GM12875 (cell line): ENCODE results near the gene APBA2.
"Not testable (repeated sequence)": the region's sequence is repeated elsewhere in the genome, so short reads cannot be mapped to it uniquely, and the experiment has no call there.

Experiments
- H3K4me3 ChIP-seq: one replicate; pipeline ENCODE4 v1.5.1; 2011; ENCODE audit warnings: low read depth, low read length, control low read depth
- TF ChIP-seq, protein P1 (sequence below): IDR thresholded peaks from 2 replicates; pipeline ENCODE4 v1.5.1; 2011; ENCODE audit warnings: low read depth, mild to moderate bottlenecking, control low read depth, inconsistent platforms, low read length, moderate library complexity, borderline replicate concordance; ENCODE audit not compliant: insufficient read depth

The APBA2 gene

DNA sequence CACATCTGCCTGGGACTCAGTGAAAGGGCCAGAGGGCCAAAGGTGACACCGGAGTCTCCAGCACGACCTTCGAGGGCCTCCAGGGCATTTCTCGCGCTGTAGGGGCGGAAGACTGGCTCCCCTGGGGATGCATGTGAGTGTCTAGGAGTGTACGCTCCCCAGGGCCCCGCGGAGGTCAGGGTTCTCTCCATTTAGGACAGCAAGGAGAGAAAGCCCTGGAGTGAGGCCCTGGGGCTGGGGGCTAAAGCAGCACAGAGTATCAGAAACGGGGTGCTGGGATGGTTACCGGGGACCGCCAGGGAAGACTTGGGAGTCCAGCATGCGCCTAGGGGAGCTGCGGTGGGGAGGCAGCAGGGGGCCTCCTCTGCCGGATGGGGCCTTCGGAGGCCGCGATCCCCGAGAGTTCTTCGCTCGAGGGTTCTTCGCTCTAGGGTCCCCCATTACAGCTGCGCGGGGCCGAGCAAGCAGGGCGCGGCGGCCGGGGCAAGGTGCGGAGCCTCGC lies 595 bp upstream of the APBA2 start:
- TF ChIP-seq, protein P1, sequence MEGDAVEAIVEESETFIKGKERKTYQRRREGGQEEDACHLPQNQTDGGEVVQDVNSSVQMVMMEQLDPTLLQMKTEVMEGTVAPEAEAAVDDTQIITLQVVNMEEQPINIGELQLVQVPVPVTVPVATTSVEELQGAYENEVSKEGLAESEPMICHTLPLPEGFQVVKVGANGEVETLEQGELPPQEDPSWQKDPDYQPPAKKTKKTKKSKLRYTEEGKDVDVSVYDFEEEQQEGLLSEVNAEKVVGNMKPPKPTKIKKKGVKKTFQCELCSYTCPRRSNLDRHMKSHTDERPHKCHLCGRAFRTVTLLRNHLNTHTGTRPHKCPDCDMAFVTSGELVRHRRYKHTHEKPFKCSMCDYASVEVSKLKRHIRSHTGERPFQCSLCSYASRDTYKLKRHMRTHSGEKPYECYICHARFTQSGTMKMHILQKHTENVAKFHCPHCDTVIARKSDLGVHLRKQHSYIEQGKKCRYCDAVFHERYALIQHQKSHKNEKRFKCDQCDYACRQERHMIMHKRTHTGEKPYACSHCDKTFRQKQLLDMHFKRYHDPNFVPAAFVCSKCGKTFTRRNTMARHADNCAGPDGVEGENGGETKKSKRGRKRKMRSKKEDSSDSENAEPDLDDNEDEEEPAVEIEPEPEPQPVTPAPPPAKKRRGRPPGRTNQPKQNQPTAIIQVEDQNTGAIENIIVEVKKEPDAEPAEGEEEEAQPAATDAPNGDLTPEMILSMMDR: no peak
- H3K4me3 ChIP-seq: no peak overlapping the region

DNA sequence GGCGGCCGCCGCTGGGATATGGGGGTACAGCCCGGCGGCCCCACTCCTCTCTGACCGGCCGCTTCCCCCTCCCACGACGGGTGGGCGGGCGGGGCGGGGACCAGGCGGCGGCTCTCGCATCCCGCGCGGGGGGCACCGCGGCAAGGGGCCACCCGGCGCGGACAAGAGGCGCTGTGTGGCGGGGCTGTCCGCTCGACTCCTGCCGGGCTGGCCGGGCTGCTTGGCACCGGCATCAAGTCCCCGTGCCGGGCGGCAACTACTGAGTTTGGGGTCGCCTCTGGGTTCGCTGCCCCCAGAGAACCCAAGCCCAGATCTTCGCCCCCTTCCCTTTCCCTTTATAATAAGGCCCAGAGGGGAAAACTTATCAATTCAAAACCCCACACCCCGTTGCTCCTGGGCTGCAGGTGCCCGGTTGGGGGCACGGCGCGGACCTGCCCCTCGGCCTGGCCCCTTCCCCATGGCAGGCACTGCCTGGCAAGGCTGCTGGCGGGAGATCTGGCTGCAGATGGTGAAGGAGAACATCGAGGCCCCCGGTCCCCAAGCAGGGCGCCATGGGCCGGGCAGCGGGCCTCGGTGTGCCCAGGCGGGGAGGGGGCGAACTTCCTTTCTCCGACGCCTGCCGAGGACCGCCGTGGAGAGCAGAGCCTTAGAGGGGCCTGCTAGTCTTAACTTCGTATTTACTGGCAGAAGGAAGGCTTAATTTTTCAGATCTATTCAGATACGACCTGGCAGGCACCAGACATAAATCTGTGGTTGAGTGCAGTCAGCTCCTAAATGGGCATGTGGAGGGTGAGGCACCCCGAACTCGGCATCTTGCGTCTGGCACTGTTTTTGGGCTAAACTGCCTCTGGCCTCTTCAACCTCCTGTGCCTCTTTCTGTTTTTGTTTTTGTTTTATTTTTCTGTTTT lies 911 bp downstream of the APBA2 start:
- TF ChIP-seq, protein P1: no peak
- H3K4me3 ChIP-seq: no peak overlapping the region

DNA sequence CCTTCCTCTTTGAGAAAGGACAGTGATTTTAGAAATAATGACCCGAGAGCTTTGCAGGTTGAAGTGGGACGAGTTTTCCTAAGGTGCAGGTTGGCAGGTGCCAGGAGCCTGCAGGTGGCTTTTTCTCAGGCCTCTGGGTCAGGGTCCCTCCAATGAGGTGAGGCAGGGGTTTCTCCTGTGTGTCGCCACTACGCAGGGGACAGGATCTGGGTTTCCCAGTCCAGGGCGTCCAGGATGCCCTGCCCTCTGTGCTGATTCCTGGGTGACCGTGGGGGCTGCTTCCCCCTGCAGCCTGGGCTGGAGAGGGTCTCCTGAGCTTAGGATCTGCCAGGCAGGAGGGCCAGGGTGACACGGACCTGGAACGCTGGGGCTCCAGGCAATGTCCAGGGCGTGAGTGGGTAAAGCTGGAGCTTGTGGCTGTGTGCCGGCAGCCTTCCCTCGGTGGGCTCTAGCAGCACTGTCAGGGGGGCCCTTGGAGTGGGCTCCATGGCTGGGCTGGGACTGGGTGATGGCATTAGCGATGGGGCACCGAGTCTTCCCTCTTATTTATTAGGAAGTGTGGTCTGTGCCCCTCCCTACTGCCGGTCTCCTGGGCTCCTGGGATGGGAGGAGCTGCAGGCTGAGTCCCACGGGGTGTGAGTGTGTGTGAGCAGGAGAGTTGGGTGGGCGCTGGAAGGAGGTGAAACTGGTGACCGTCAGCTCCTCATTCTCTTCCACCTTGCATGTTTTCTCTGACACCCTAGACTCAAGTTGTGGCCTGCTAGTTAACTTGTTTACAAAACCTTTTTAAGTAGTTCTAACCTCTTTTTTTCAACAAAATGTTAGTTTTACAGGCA lies 1.8 kb downstream of the APBA2 start:
- H3K4me3 ChIP-seq: no peak overlapping the region
- TF ChIP-seq, protein P1: no peak

DNA sequence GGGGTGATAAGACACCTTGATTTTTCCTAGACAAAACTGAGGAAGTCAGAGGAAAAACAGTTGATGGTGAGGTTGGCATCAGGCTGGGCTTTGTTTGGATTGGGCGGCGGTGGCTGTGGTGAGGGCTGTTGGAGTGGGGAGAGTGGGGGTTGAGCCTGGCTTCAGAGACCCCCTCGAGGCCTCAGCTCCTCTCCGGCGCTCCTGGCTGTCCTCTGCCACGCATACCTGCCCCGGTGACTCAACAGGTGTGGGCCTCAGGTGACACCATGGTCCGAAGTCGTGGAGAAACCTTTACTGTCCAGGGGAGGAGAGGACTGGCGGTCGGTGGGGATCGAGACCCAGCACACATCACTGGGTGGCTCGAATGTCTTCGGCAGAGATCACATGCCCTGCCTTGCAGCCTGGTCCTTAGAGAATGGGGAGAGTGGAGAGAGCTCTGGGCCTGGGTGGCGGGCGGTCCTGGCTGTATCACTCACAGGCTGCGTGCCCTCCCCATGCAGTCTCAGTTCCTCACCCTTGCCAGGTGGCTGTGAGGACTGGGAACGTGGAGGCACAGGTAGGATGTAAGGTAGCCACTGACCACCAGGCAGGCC lies 2.6 kb downstream of the APBA2 start:
- H3K4me3 ChIP-seq: no peak overlapping the region
- TF ChIP-seq, protein P1: no peak

DNA sequence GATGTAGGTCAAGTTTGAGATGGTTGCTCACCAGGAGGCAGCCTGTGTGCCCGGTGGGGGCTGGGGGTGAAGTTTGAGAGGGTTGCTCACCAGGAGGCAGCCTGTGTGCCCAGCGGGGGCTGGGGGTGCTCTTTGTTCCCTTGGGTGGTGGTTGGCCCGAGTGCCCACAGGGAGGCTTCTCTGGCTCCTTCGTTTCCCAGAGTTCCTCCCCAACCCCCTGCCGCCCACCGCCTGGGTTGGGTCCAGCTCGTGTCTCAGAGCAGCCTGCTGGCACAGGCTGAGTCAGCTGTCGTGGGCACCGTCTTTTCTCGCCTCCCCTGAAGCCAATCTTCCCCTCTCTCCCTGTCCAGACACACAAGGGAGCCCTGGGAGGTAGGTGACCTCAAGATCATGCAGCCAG lies 3.1 kb downstream of the APBA2 start:
- TF ChIP-seq, protein P1: no peak
- H3K4me3 ChIP-seq: no peak overlapping the region

DNA sequence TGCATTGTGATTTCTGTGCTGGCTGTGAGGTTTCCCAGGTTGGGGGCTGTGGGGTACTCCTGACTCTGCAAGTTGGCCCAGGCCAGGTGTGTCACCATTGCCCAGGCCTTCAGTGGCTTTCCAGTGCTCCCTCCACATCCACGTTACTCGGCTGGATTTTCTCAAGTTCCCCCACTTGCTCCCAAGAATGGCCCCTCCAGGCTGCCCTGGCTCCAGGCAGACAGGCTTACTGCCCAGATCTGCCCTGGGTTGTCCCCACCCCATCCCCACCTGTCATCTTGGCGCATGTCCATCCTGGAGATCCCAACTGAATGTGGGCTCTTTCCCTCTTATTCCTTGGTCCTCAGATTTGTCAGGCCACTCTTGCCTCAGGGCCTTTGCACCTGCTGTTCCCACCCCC lies 3.6 kb downstream of the APBA2 start:
- TF ChIP-seq, protein P1: no peak
- no peak overlapping the region for H3K4me3 ChIP-seq

DNA sequence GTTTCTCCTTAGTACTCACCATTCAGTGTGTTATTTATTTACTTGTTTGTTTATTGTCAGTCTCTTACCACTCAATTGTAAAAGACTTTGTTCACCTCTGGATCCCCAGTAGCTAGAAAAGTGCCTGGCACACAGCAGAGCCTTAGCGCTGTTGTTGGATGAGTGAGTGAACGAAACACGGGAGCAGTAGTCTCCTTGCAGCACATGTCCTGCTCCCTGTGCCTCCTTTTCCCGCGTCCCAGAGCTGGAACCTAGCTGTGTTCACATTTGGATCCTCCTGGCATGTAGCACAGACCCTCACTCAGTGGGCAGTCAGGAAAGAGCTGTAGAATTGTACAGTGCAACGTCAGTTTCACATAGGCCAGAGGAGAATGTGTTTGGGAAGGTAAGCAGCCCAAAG lies 4.1 kb downstream of the APBA2 start:
- H3K4me3 ChIP-seq: not testable (repeated sequence)

DNA sequence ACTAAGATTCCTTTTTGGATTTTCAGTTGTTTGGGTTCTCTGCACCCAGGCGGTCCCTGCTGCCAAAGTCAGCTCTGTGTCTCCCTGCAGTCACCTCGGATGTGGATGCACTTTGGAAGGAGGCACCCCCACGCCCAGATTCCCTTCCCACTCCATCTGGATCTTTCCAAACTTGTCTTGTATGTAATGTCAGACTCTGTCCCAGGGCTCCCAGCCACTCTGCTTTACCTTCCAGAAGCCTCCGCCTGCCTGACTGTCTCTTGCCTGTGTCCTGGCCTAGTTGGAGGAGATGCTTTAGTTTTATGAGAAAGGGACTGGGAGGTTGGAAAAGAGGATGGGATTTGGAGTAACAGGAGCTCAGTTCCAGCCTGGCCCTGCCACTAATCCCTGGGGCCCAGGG lies 4.5 kb downstream of the APBA2 start:
- H3K4me3 ChIP-seq: not testable (repeated sequence)
